ENCODE data around the gene TGOLN2.

TGOLN2 gene

DNA sequence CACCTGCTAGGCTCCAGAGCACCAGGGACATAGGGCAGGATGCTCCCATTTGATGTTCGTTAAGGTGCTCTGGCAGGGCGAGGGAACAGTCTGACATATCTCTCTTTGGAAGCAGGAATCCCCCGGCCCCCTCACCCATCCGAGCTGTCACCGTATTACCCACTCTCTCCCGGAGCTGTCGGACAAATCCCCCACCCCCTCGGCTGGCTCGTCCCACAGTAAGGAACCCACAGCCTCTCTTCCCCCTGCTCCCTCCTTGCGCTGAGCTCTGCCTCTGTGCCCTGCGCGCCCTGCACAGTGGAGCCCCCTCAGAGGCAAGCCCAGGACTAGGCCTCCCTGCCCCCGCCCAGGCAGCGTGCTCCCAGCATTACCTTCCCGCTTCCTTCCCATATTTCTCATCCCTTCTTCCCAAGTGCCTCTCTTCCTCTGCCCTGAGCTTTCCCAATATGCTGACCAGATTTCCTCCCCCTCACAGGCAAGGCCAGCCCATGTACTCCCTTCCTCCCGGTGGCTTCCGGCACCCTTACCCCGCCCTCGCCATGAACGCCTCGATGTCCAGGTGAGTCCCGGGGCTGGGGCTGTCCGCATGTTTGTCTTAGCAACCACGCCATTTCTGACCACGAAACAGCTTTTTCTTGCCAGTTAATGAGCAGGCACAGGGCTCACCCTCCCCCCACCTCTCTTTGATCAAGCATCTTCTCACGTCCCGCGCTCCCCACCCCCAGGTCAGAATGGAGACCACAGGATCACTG lies 23.8 kb downstream of the TGOLN2 start:
- H3K27me3 ChIP-seq (ENCODE audit: control insufficient read depth, insufficient read depth, low read length): no peaks in the 10 kb centered on the region
- no peak overlapping the region for H3K27ac ChIP-seq (ENCODE audit: low read depth, low read length)
- H3K4me3 ChIP-seq (ENCODE audit: low read depth, low read length): no peak overlapping the region
- no peak overlapping the region for H3K9ac ChIP-seq (ENCODE audit: low read length)
- H3K4me1 ChIP-seq (ENCODE audit: control insufficient read depth, insufficient read depth, low read length): peaks cover 5% of the 10 kb centered on the region; the same call in 1 of the 2 replicates
- H3K36me3 ChIP-seq (ENCODE audit: control insufficient read depth, insufficient read depth, low read length): peaks cover 62% of the 10 kb centered on the region
- H3K9me3 ChIP-seq (ENCODE audit: control insufficient read depth, insufficient read depth, low read depth, low read length): no peaks in the 10 kb centered on the region

GRCh38 chr2:85302121-85302520 lies 25.7 kb downstream of the TGOLN2 start:
- no peak overlapping the region for H3K9ac ChIP-seq (ENCODE audit: low read length)
- H3K9me3 ChIP-seq (ENCODE audit: control insufficient read depth, insufficient read depth, low read depth, low read length): no peaks in the 10 kb centered on the region
- H3K27me3 ChIP-seq (ENCODE audit: control insufficient read depth, insufficient read depth, low read length): no peaks in the 10 kb centered on the region
- peaks cover 3% of the 10 kb centered on the region for H3K4me1 ChIP-seq (ENCODE audit: control insufficient read depth, insufficient read depth, low read length)
- peaks cover 47% of the 10 kb centered on the region for H3K36me3 ChIP-seq (ENCODE audit: control insufficient read depth, insufficient read depth, low read length)
- H3K4me3 ChIP-seq (ENCODE audit: low read depth, low read length): no peak overlapping the region
- no peak overlapping the region for H3K27ac ChIP-seq (ENCODE audit: low read depth, low read length)

DNA sequence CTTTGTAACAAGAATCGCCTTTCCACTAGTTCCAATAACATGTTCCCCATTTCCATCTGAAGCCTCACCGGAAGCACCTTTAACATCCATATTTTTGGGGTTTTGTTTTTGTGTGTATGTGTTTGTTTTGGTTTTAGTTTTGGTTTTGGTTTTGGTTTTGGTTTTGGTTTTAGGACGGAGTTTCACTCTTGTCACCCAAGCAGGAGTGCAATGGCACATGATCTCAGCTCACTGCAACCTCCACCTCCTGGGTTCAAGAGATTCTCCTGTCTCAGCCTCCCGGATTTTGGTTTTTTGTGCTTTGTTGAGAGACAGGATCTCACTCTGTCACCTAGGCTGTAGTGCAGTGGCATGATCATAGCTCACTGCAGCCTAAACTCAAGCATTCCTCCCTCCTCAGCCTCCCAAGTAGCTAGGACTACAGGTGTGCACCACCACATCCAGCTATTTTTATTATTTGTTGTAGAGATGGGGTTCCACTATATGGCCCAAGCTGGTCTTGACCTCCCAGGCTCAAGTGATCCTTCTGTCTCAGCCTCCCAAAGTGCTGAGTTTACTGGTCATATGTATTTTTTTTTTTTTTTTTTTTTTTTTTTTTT lies 36.3 kb downstream of the TGOLN2 start:
- H3K9ac ChIP-seq (ENCODE audit: low read length): no peak overlapping the region
- peaks cover 15% of the 10 kb centered on the region for H3K36me3 ChIP-seq (ENCODE audit: control insufficient read depth, insufficient read depth, low read length)
- no peaks in the 10 kb centered on the region for H3K9me3 ChIP-seq (ENCODE audit: control insufficient read depth, insufficient read depth, low read depth, low read length)
- no peak overlapping the region for H3K27ac ChIP-seq (ENCODE audit: low read depth, low read length)
- H3K4me3 ChIP-seq (ENCODE audit: low read depth, low read length): no peak overlapping the region
- no peaks in the 10 kb centered on the region for H3K27me3 ChIP-seq (ENCODE audit: control insufficient read depth, insufficient read depth, low read length)
- H3K4me1 ChIP-seq (ENCODE audit: control insufficient read depth, insufficient read depth, low read length): peaks cover 20% of the 10 kb centered on the region

DNA sequence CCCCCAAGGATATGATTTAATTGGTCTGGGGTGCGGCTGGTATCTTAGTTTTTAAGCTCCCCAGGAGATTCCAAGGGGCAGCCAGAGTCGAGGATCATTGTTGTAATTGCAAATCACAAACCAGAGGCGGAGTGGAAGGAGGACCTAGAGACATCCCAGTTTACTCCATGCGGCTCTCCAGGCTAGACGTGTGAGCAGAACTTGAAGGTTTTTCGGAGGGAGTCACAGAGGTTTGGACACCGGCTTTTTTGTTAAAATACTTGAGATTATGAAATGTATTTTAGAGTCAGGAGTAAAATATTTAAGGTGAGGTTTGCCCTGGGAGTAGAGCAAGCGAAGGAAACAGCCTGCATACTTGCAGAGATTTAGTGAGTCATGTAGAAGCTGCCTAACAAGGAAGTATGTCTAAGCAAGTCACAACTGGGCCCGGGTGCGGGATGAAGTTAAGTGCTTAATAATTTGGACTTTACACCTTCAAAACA lies 39.5 kb downstream of the TGOLN2 start:
- H3K27me3 ChIP-seq (ENCODE audit: control insufficient read depth, insufficient read depth, low read length): no peaks in the 10 kb centered on the region
- H3K27ac ChIP-seq (ENCODE audit: low read depth, low read length): no peak overlapping the region
- no peaks in the 10 kb centered on the region for H3K9me3 ChIP-seq (ENCODE audit: control insufficient read depth, insufficient read depth, low read depth, low read length)
- H3K9ac ChIP-seq (ENCODE audit: low read length): no peak overlapping the region
- peaks cover 15% of the 10 kb centered on the region for H3K4me1 ChIP-seq (ENCODE audit: control insufficient read depth, insufficient read depth, low read length)
- peaks cover 26% of the 10 kb centered on the region for H3K36me3 ChIP-seq (ENCODE audit: control insufficient read depth, insufficient read depth, low read length)
- no peak overlapping the region for H3K4me3 ChIP-seq (ENCODE audit: low read depth, low read length)

- H3K9ac ChIP-seq (ENCODE audit: low read length): no peak overlapping the region
- H3K27me3 ChIP-seq (ENCODE audit: control insufficient read depth, insufficient read depth, low read length): no peaks in the 10 kb centered on the region
- H3K36me3 ChIP-seq (ENCODE audit: control insufficient read depth, insufficient read depth, low read length): peaks cover 23% of the 10 kb centered on the region
- H3K9me3 ChIP-seq (ENCODE audit: control insufficient read depth, insufficient read depth, low read depth, low read length): no peaks in the 10 kb centered on the region
- H3K27ac ChIP-seq (ENCODE audit: low read depth, low read length): no peak overlapping the region
- H3K4me1 ChIP-seq (ENCODE audit: control insufficient read depth, insufficient read depth, low read length): peaks cover 12% of the 10 kb centered on the region
- H3K4me3 ChIP-seq (ENCODE audit: low read depth, low read length): no peak overlapping the region
These were observed 40.1 kb downstream of the TGOLN2 start for GRCh38 chr2:85287721-85288120.

GRCh38 chr2:85286918-85287317 lies 40.9 kb downstream of the TGOLN2 start:
- Histone ChIP-seq H3K9me3 (ENCODE audit: control insufficient read depth, insufficient read depth, low read depth, low read length) (no peaks in the 10 kb centered on the region), H3K27me3 (ENCODE audit: control insufficient read depth, insufficient read depth, low read length) (no peaks in the 10 kb centered on the region), H3K4me1 (ENCODE audit: control insufficient read depth, insufficient read depth, low read length) (peaks cover 12% of the 10 kb centered on the region), H3K27ac (ENCODE audit: low read depth, low read length) (no peak overlapping the region), H3K36me3 (ENCODE audit: control insufficient read depth, insufficient read depth, low read length) (peaks cover 21% of the 10 kb centered on the region), H3K4me3 (ENCODE audit: low read depth, low read length) (no peak overlapping the region), H3K9ac (ENCODE audit: low read length) (no peak overlapping the region)

GRCh38 chr2:85283641-85284040 lies 44.1 kb downstream of the TGOLN2 start:
- Histone ChIP-seq H3K9ac (ENCODE audit: low read length) (no peak overlapping the region), H3K27me3 (ENCODE audit: control insufficient read depth, insufficient read depth, low read length) (no peaks in the 10 kb centered on the region), H3K4me1 (ENCODE audit: control insufficient read depth, insufficient read depth, low read length) (peaks cover 9% of the 10 kb centered on the region), H3K36me3 (ENCODE audit: control insufficient read depth, insufficient read depth, low read length) (peaks cover 18% of the 10 kb centered on the region), H3K9me3 (ENCODE audit: control insufficient read depth, insufficient read depth, low read depth, low read length) (no peaks in the 10 kb centered on the region), H3K4me3 (ENCODE audit: low read depth, low read length) (no peak overlapping the region), H3K27ac (ENCODE audit: low read depth, low read length) (no peak overlapping the region)

- Histone ChIP-seq H3K9ac (ENCODE audit: low read length) (no peak overlapping the region), H3K4me3 (ENCODE audit: low read depth, low read length) (no peak overlapping the region), H3K4me1 (ENCODE audit: control insufficient read depth, insufficient read depth, low read length) (peaks cover 5% of the 10 kb centered on the region; the same call in 1 of the 2 replicates), H3K9me3 (ENCODE audit: control insufficient read depth, insufficient read depth, low read depth, low read length) (no peaks in the 10 kb centered on the region), H3K27me3 (ENCODE audit: control insufficient read depth, insufficient read depth, low read length) (no peaks in the 10 kb centered on the region), H3K27ac (ENCODE audit: low read depth, low read length) (no peak overlapping the region), H3K36me3 (ENCODE audit: control insufficient read depth, insufficient read depth, low read length) (peaks cover 18% of the 10 kb centered on the region)
These were observed 44.9 kb downstream of the TGOLN2 start for GRCh38 chr2:85282914-85283313.

- Histone ChIP-seq H3K9me3 (ENCODE audit: control insufficient read depth, insufficient read depth, low read depth, low read length) (no peaks in the 10 kb centered on the region), H3K4me1 (ENCODE audit: control insufficient read depth, insufficient read depth, low read length) (peaks cover 10% of the 10 kb centered on the region; the same call in 1 of the 2 replicates), H3K27ac (ENCODE audit: low read depth, low read length) (no peak overlapping the region), H3K9ac (ENCODE audit: low read length) (no peak overlapping the region), H3K27me3 (ENCODE audit: control insufficient read depth, insufficient read depth, low read length) (no peaks in the 10 kb centered on the region), H3K36me3 (ENCODE audit: control insufficient read depth, insufficient read depth, low read length) (peaks cover 12% of the 10 kb centered on the region; the same call in 1 of the 2 replicates), H3K4me3 (ENCODE audit: low read depth, low read length) (no peak overlapping the region)
These were observed 46.2 kb downstream of the TGOLN2 start for GRCh38 chr2:85281553-85281952.

- H3K9ac ChIP-seq (ENCODE audit: low read length): no peak overlapping the region
- H3K27ac ChIP-seq (ENCODE audit: low read depth, low read length): no peak overlapping the region
- H3K36me3 ChIP-seq (ENCODE audit: control insufficient read depth, insufficient read depth, low read length): peaks cover 2% of the 10 kb centered on the region; the same call in 1 of the 2 replicates
- no peak overlapping the region for H3K4me3 ChIP-seq (ENCODE audit: low read depth, low read length)
- peaks cover 25% of the 10 kb centered on the region for H3K4me1 ChIP-seq (ENCODE audit: control insufficient read depth, insufficient read depth, low read length)
- no peaks in the 10 kb centered on the region for H3K27me3 ChIP-seq (ENCODE audit: control insufficient read depth, insufficient read depth, low read length)
- H3K9me3 ChIP-seq (ENCODE audit: control insufficient read depth, insufficient read depth, low read depth, low read length): no peaks in the 10 kb centered on the region
These were observed 49.4 kb downstream of the TGOLN2 start for GRCh38 chr2:85278361-85278760.

GRCh38 chr2:85277416-85278158 lies 50.2 kb downstream of the TGOLN2 start:
- no peaks in the 10 kb centered on the region; the same call in 1 of the 2 replicates for H3K36me3 ChIP-seq (ENCODE audit: control insufficient read depth, insufficient read depth, low read length)
- no peaks in the 10 kb centered on the region for H3K27me3 ChIP-seq (ENCODE audit: control insufficient read depth, insufficient read depth, low read length)
- no peak overlapping the region for H3K27ac ChIP-seq (ENCODE audit: low read depth, low read length)
- no peak overlapping the region for H3K9ac ChIP-seq (ENCODE audit: low read length)
- no peak overlapping the region for H3K4me3 ChIP-seq (ENCODE audit: low read depth, low read length)
- H3K9me3 ChIP-seq (ENCODE audit: control insufficient read depth, insufficient read depth, low read depth, low read length): no peaks in the 10 kb centered on the region
- peaks cover 31% of the 10 kb centered on the region for H3K4me1 ChIP-seq (ENCODE audit: control insufficient read depth, insufficient read depth, low read length)
